Activated naive CD4-positive, alpha-beta T cell treated with anti-CD3 and anti-CD28 coated beads, Interleukin-2, amount 50 U/mL, for 24 hours (primary cell): ENCODE measurements around the gene TGFBR1.

Source experiments
- H3K27ac Mint-ChIP-seq: one replicate; pipeline ENCODE4 v1.8.0; 2021; ENCODE audit warnings: mild to moderate bottlenecking, mixed read lengths
- H3K27me3 Mint-ChIP-seq: one replicate; pipeline ENCODE4 v1.8.0; 2021; ENCODE audit warnings: mixed read lengths
- H3K36me3 Mint-ChIP-seq: one replicate; pipeline ENCODE4 v1.8.0; 2021; ENCODE audit warnings: mixed read lengths
- H3K4me1 Mint-ChIP-seq: one replicate; pipeline ENCODE4 v1.8.0; 2021; ENCODE audit warnings: mixed read lengths
- H3K4me3 Mint-ChIP-seq: one replicate; pipeline ENCODE4 v1.8.0; 2021; ENCODE audit warnings: mild to moderate bottlenecking, mixed read lengths
- H3K9me3 Mint-ChIP-seq: one replicate; pipeline ENCODE4 v1.8.0; 2021; ENCODE audit warnings: mixed read lengths

The TGFBR1 gene

GRCh38 chr9:99177576-99178366 is 72.9 kb downstream of the TGFBR1 start:
- H3K4me1 Mint-ChIP-seq, result peaks cover 8% of the 10 kb centered on the region
- no peaks in the 10 kb centered on the region for H3K27me3 Mint-ChIP-seq
- H3K4me3 Mint-ChIP-seq, result no peak overlapping the region
- H3K9me3 Mint-ChIP-seq, result no peaks in the 10 kb centered on the region
- no peak overlapping the region for H3K27ac Mint-ChIP-seq
- no peaks in the 10 kb centered on the region for H3K36me3 Mint-ChIP-seq

GRCh38 chr9:99178912-99179872 is 74.3 kb downstream of the TGFBR1 start:
- Mint-ChIP-seq H3K9me3 (no peaks in the 10 kb centered on the region), H3K4me1 (peaks cover 8% of the 10 kb centered on the region), H3K27me3 (no peaks in the 10 kb centered on the region), H3K27ac (no peak overlapping the region), H3K36me3 (no peaks in the 10 kb centered on the region), H3K4me3 (no peak overlapping the region)

DNA sequence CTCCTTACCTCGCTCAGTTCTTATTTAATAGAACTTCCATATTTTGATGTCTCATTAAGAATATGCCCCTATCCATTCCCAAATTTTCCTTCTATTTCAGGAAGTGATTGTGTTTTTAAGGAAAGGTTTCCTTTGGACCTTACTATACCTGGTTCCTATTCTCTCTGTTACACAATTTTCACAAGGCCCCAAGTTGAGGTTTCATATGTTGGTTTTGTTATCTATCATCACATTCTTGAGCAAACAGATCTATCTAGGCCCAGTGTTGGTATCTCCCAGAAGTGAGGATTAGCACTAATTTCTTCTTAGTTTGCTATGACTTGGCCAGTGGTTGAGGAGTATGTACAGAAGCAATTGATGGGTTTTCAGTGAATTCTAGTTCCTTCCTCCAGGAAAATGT is 75.3 kb downstream of the TGFBR1 start:
- Mint-ChIP-seq H3K27ac (no peak overlapping the region), H3K4me3 (no peak overlapping the region), H3K27me3 (no peaks in the 10 kb centered on the region), H3K4me1 (peaks cover 15% of the 10 kb centered on the region), H3K36me3 (no peaks in the 10 kb centered on the region), H3K9me3 (no peaks in the 10 kb centered on the region)

DNA sequence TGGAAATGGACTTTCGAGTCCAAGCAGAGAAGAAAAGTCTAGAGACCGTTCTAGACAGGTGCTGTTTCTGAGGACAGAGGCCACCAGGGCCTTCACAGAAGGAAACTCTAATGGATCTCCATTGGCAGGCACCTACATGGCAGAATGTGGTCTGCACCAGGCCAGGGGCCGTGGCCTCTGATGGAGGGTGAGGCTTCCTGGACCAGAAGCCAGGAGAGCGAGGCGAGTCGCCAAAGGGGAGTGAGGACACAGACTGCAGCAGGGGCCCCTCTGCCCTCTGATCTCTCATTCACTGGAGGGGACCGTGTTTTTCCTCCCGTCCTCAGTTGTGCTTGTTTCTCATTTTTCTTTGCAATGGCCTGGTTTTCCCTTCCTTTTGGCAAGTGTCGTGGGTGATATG is 75.7 kb downstream of the TGFBR1 start:
- H3K9me3 Mint-ChIP-seq, result no peaks in the 10 kb centered on the region
- H3K4me1 Mint-ChIP-seq, result peaks cover 15% of the 10 kb centered on the region
- H3K36me3 Mint-ChIP-seq, result no peaks in the 10 kb centered on the region
- H3K4me3 Mint-ChIP-seq, result no peak overlapping the region
- no peak overlapping the region for H3K27ac Mint-ChIP-seq
- no peaks in the 10 kb centered on the region for H3K27me3 Mint-ChIP-seq

DNA sequence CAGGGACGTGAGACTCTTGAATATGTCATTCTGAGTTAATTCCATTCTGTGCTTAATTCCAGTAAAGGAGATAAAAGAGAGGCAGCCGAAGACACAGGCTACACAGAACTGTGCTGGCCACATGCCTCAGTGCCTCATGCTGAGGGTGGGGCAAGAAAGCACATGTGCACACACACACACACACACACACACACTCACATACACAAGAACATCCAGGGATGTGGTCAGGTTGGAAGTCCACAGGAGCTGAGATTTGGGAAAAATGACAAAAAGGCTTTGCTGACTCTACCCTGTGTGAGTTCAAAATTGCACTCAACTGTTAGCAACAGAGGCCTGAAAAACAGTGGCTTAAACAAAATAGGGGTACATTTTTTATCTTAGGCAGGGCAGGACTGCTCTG is 76.3 kb downstream of the TGFBR1 start:
- no peaks in the 10 kb centered on the region for H3K27me3 Mint-ChIP-seq
- H3K9me3 Mint-ChIP-seq, result no peaks in the 10 kb centered on the region
- no peak overlapping the region for H3K4me3 Mint-ChIP-seq
- peaks cover 15% of the 10 kb centered on the region for H3K4me1 Mint-ChIP-seq
- H3K27ac Mint-ChIP-seq, result no peak overlapping the region
- H3K36me3 Mint-ChIP-seq, result no peaks in the 10 kb centered on the region

- H3K4me3 Mint-ChIP-seq, result no peak overlapping the region
- H3K27ac Mint-ChIP-seq, result no peak overlapping the region
Observed at GRCh38 chr9:99181621-99182020, 76.7 kb downstream of the TGFBR1 start.

DNA sequence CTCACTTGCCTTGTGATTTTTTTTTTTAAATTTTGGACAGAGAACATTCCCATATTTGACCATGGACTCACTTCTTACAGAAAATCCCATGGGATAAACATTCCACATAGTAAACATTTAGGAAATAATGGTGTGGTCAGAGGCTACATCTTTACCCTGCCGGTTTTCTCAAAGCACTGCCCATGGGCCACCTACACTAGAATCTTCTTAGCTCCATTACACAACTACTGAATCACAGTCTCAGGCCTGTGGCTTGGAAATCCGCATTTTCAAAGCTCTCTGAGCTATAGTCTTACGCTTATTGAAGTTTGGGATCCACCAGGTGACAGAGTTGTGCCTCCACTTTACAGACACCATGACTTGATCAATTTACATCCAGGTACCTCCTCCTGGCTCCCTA is 77.4 kb downstream of the TGFBR1 start:
- Mint-ChIP-seq H3K9me3 (no peaks in the 10 kb centered on the region), H3K27me3 (no peaks in the 10 kb centered on the region), H3K4me1 (peaks cover 20% of the 10 kb centered on the region), H3K4me3 (no peak overlapping the region), H3K27ac (no peak overlapping the region), H3K36me3 (no peaks in the 10 kb centered on the region)

More at GRCh38 chr9:99181621-99182020, 76.7 kb downstream of the TGFBR1 start:
- Mint-ChIP-seq H3K9me3 (no peaks in the 10 kb centered on the region), H3K36me3 (no peaks in the 10 kb centered on the region), H3K27me3 (no peaks in the 10 kb centered on the region), H3K4me1 (peaks cover 15% of the 10 kb centered on the region)

- peaks cover 20% of the 10 kb centered on the region for H3K4me1 Mint-ChIP-seq
- H3K27ac Mint-ChIP-seq, result no peak overlapping the region
- H3K36me3 Mint-ChIP-seq, result no peaks in the 10 kb centered on the region
Observed at GRCh38 chr9:99183616-99184015, 78.7 kb downstream of the TGFBR1 start.

GRCh38 chr9:99184110-99184474 is 79.2 kb downstream of the TGFBR1 start:
- Mint-ChIP-seq H3K9me3 (no peaks in the 10 kb centered on the region), H3K4me1 (peaks cover 20% of the 10 kb centered on the region), H3K4me3 (no peak overlapping the region), H3K36me3 (no peaks in the 10 kb centered on the region), H3K27ac (no peak overlapping the region), H3K27me3 (no peaks in the 10 kb centered on the region)

More at GRCh38 chr9:99183616-99184015, 78.7 kb downstream of the TGFBR1 start:
- Mint-ChIP-seq H3K4me3 (no peak overlapping the region), H3K27me3 (no peaks in the 10 kb centered on the region), H3K9me3 (no peaks in the 10 kb centered on the region)

DNA sequence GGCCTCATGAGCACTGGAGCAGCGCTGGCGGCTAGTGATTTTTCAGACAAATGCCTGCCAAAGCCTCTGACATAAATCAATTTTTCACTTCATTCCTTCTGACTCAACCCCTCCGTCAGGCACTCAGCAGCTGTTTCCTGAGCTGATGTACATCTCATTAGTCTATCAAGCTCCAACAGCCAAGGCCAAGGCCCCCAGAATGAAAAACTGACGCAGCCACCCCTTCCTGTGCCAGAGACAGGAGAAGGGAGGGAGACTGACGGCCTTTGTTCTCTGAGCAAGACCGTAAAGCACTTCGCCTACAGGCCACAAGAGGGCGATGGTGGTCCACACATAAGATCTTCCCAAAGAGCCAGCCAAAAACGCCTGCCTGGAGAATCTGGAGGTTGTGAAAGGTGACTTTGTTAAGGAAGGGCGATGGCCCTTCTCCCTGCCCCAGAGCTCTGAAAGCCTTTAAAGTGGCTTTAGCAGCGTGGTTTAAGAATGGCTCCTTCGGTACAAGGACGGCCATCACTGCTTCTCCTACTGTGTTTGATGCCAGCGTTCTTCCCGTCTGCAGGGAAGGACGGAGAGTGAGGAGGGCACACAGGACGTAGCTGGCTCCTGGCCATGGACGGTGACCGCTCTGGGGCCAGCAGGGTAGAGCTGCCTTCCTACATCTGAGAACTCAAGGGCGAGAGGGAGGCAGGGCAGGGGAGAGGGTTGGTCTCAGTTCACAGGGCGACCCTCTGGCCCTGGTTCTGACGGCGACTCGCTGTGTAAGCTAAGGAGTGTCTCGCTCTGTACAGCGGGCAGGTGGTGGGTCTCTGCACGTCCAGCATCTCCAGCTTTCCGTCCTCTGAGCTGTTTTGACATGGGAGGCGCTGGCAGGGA is 79.8 kb downstream of the TGFBR1 start:
- peak overlapping the region; percentile 39 for H3K4me3 Mint-ChIP-seq
- H3K27ac Mint-ChIP-seq, result no peak overlapping the region
- H3K36me3 Mint-ChIP-seq, result no peaks in the 10 kb centered on the region
- no peaks in the 10 kb centered on the region for H3K9me3 Mint-ChIP-seq
- H3K27me3 Mint-ChIP-seq, result no peaks in the 10 kb centered on the region
- peaks cover 20% of the 10 kb centered on the region for H3K4me1 Mint-ChIP-seq

- H3K4me1 Mint-ChIP-seq, result peaks cover 20% of the 10 kb centered on the region
- no peaks in the 10 kb centered on the region for H3K36me3 Mint-ChIP-seq
- H3K9me3 Mint-ChIP-seq, result no peaks in the 10 kb centered on the region
- no peaks in the 10 kb centered on the region for H3K27me3 Mint-ChIP-seq
- H3K27ac Mint-ChIP-seq, result no peak overlapping the region
- no peak overlapping the region for H3K4me3 Mint-ChIP-seq
Observed at GRCh38 chr9:99185348-99185632, 80.4 kb downstream of the TGFBR1 start.

GRCh38 chr9:99185934-99186333 is 81.0 kb downstream of the TGFBR1 start:
- H3K4me1 Mint-ChIP-seq, result peaks cover 20% of the 10 kb centered on the region
- H3K9me3 Mint-ChIP-seq, result no peaks in the 10 kb centered on the region
- H3K36me3 Mint-ChIP-seq, result no peaks in the 10 kb centered on the region
- H3K27me3 Mint-ChIP-seq, result no peaks in the 10 kb centered on the region
- no peak overlapping the region for H3K4me3 Mint-ChIP-seq
- no peak overlapping the region for H3K27ac Mint-ChIP-seq

- H3K27me3 Mint-ChIP-seq, result peaks cover 2% of the 10 kb centered on the region
- H3K36me3 Mint-ChIP-seq, result no peaks in the 10 kb centered on the region
- peaks cover 12% of the 10 kb centered on the region for H3K4me1 Mint-ChIP-seq
- H3K9me3 Mint-ChIP-seq, result no peaks in the 10 kb centered on the region
- H3K4me3 Mint-ChIP-seq, result no peak overlapping the region
- no peak overlapping the region for H3K27ac Mint-ChIP-seq
Observed at GRCh38 chr9:99187311-99187710, 82.4 kb downstream of the TGFBR1 start.

GRCh38 chr9:99189186-99189585 is 84.3 kb downstream of the TGFBR1 start:
- Mint-ChIP-seq H3K4me1 (peaks cover 12% of the 10 kb centered on the region), H3K36me3 (no peaks in the 10 kb centered on the region), H3K4me3 (no peak overlapping the region), H3K27ac (no peak overlapping the region), H3K9me3 (no peaks in the 10 kb centered on the region), H3K27me3 (peaks cover 3% of the 10 kb centered on the region)

- no peaks in the 10 kb centered on the region for H3K36me3 Mint-ChIP-seq
- H3K27ac Mint-ChIP-seq, result no peak overlapping the region
- H3K4me1 Mint-ChIP-seq, result peaks cover 5% of the 10 kb centered on the region
- no peaks in the 10 kb centered on the region for H3K9me3 Mint-ChIP-seq
- H3K27me3 Mint-ChIP-seq, result peaks cover 3% of the 10 kb centered on the region
- no peak overlapping the region for H3K4me3 Mint-ChIP-seq
Observed at GRCh38 chr9:99189887-99190596, 85.1 kb downstream of the TGFBR1 start.
